ENCODE measurements around the gene UBE2Z.

Gene UBE2Z

DNA sequence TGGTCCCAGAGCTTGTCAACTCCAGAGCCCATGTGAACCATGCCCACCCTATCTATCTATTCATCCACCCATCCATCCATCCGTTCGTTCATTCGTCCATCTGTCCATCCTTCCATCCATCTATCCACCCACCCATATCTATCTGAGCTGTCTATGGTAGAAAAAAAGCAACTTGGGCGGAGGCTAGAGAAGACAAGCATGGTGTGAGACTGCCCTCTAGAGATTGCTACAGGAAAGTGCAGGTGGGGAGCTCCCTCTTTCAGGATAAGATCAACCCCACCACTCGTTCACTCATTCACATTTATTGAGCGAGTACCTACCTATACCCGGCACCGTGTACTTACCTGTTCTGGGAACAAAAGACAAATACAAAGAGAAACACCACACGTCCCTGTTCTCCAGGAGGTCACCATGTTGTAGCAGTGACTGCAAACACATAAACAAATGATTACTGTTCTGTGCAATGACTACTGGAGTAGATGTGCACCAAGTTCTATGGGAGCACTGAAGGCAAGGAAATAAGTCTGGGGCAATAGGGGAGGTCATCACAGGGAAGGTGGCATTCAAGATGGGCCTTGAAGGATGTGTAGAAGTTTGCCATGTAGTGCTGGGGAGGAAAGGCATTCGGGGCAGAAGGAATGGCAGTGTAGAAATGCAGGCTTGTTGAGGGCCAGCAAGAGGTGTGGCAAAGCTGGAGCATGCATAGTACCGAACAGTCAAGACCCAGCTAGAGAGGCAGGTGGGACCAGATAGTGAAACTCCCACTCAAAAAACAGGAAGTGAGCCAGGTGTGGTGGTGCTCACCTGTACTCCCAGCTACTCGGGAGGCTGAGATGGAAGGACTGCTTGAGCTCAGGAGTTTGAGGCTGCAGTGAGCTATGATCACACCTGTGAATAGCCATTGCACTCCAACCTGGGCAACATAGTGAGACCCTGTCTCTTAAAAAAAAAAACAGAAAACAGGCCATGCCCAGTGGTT is 29.0 kb upstream of the UBE2Z start:
- Histone ChIP-seq H3K9me3 (ENCODE audit: control insufficient read depth, insufficient read depth, low read depth, low read length) (no peaks in the 10 kb centered on the region), H3K27ac (ENCODE audit: extremely low read depth, low read depth, low read length) (no peak overlapping the region), H3K4me3 (ENCODE audit: low read depth, low read length) (no peak overlapping the region), H3K36me3 (ENCODE audit: control insufficient read depth in 2 of 2, insufficient read depth in 1 of 2, low read length in 2 of 2) (no peaks in the 10 kb centered on the region), H3K4me1 (ENCODE audit: control insufficient read depth, insufficient read depth, low read length) (no peaks in the 10 kb centered on the region)
- CTCF ChIA-PET, result interaction anchor here (0.5 to 14.7 kb wide), 88 partner anchors 8 to 1362 kb away, joined by 3 to 387 read pairs (median 4); partner anchors contain the start of genes ATP5MC1, HOXB13, PRAC2 and TTLL6
- POLR2A ChIA-PET, result interaction anchor here (1.1 to 1.6 kb wide), 9 partner anchors 10 to 854 kb away, joined by 3 to 10 read pairs (median 6); partner anchors contain the start of genes ATP5MC1 and HOXB13
- peak; percentile 59 for TF ChIP-seq ZFHX2 (tag by site-specific recombination; conservative IDR thresholded peaks at IDR 0.05)
- TF ChIP-seq ZNF76 (tag by site-specific recombination; IDR thresholded peaks at IDR 0.05; ENCODE audit: borderline replicate concordance, low read depth), result no peak
- no peak for TF ChIP-seq ZNF423 (tag by site-specific recombination; IDR thresholded peaks at IDR 0.05)
- TF ChIP-seq EGR2 (tag by site-specific recombination; IDR thresholded peaks at IDR 0.05; ENCODE audit: low read depth), result peak; percentile 76
- TF ChIP-seq ZNF335 (tag by site-specific recombination; conservative IDR thresholded peaks at IDR 0.05), result 0 out of 2 replicates have a peak, but pooled peaks have one; percentile 12
- TF ChIP-seq WT1 (tag by site-specific recombination; IDR thresholded peaks at IDR 0.05), result no peak
- no peak for TF ChIP-seq KLF10 (tag by site-specific recombination; IDR thresholded peaks at IDR 0.05)
- no peak for TF ChIP-seq ZNF266 (tag by site-specific recombination; IDR thresholded peaks at IDR 0.05; ENCODE audit: low read depth)
- TF ChIP-seq ZNF132 (tag by site-specific recombination; IDR thresholded peaks at IDR 0.05; ENCODE audit: borderline replicate concordance), result no peak
- TF ChIP-seq ZFP69B (tag by site-specific recombination; IDR thresholded peaks at IDR 0.05), result 0 out of 2 replicates have a peak, but pooled peaks have one; percentile 45
- peak; percentile 94 for TF ChIP-seq ZNF366 (tag by site-specific recombination; conservative IDR thresholded peaks at IDR 0.05)
- 0 out of 2 replicates have a peak, but pooled peaks have one; percentile 43 for TF ChIP-seq REPIN1 (tag by site-specific recombination; IDR thresholded peaks at IDR 0.05; ENCODE audit: low read depth)
- peak; percentile 86 for TF ChIP-seq ZBTB17 (tag by site-specific recombination; IDR thresholded peaks at IDR 0.05)
- peak; percentile 97 for TF ChIP-seq REST (tag by site-specific recombination; IDR thresholded peaks at IDR 0.05)
- TF ChIP-seq ZXDB (tag by site-specific recombination; IDR thresholded peaks at IDR 0.05), result no peak
- no peak for TF ChIP-seq ZNF114 (tag by site-specific recombination; IDR thresholded peaks at IDR 0.05)
- TF ChIP-seq ZNF280C (tag by site-specific recombination; IDR thresholded peaks at IDR 0.05), result no peak
- peak; percentile 32; the same call in 1 of the 2 replicates for TF ChIP-seq ZNF121 (tag by site-specific recombination; IDR thresholded peaks at IDR 0.05)
- TF ChIP-seq ZFP3 (tag by site-specific recombination; IDR thresholded peaks at IDR 0.05; ENCODE audit: low read depth), result peak; percentile 76
- no peak for TF ChIP-seq INSM2 (tag by site-specific recombination; IDR thresholded peaks at IDR 0.05)
- TF ChIP-seq, protein P1, sequence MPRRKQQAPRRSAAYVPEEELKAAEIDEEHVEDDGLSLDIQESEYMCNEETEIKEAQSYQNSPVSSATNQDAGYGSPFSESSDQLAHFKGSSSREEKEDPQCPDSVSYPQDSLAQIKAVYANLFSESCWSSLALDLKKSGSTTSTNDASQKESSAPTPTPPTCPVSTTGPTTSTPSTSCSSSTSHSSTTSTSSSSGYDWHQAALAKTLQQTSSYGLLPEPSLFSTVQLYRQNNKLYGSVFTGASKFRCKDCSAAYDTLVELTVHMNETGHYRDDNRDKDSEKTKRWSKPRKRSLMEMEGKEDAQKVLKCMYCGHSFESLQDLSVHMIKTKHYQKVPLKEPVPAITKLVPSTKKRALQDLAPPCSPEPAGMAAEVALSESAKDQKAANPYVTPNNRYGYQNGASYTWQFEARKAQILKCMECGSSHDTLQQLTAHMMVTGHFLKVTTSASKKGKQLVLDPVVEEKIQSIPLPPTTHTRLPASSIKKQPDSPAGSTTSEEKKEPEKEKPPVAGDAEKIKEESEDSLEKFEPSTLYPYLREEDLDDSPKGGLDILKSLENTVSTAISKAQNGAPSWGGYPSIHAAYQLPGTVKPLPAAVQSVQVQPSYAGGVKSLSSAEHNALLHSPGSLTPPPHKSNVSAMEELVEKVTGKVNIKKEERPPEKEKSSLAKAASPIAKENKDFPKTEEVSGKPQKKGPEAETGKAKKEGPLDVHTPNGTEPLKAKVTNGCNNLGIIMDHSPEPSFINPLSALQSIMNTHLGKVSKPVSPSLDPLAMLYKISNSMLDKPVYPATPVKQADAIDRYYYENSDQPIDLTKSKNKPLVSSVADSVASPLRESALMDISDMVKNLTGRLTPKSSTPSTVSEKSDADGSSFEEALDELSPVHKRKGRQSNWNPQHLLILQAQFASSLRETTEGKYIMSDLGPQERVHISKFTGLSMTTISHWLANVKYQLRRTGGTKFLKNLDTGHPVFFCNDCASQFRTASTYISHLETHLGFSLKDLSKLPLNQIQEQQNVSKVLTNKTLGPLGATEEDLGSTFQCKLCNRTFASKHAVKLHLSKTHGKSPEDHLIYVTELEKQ (tag by site-specific recombination; IDR thresholded peaks at IDR 0.05; ENCODE audit: borderline replicate concordance), result no peak
- TF ChIP-seq KLF1 (tag by site-specific recombination; IDR thresholded peaks at IDR 0.05), result peak; percentile 29; the same call in 1 of the 2 replicates
- TF ChIP-seq ZNF600 (tag by site-specific recombination; IDR thresholded peaks at IDR 0.05), result no peak
- no peak for TF ChIP-seq GLIS1 (tag by site-specific recombination; IDR thresholded peaks at IDR 0.05)

All from HEK293 (cell line).